Measurements from ENCODE around the gene NPEPL1. TPM values are rescaled to one million over a fixed set of nuclear protein-coding genes. Genes with fewer than 3 reads are reported as not detected.

NPEPL1 gene
- total and polyA plus RNA-seq, 9 donors = 6.2 to 41.0 (median 33.9) TPM

DNA sequence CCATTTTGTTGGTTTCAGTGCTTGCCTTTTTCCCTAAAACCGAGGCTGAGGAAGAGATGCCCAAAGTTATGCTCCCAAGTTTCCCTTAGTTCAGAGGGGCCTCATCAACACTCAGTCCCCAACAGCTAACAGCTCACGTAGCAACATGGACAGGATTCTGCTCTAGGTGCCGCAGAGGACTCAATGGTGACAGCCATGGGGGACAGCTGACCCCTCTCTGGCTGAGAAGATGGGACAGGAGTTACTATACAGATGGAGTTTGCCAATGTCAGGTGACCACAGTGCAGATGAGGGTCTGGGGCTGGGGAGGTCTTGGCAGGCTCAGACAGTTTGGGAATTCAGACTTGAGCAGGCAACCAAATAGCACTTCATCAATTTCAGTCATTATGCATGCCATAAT lies 67.3 kb downstream of the NPEPL1 start:
- Histone ChIP-seq H3K4me3 (no peak overlapping the region), H3K27ac (no peak overlapping the region), H3K4me1 (ENCODE audit: insufficient read depth) (no peaks in the 10 kb centered on the region), H3K9me3 (no peaks in the 10 kb centered on the region), H3K36me3 (no peaks in the 10 kb centered on the region), H3K27me3 (no peaks in the 10 kb centered on the region)
- DNase-seq = no peak
- intact Hi-C loops (cut with DNase I) = no loop called here
- 86 to 91% (median 88%) methylated on average over 3 of the region's 3 CpGs for WGBS, 3 donors
- no peak for TF ChIP-seq POLR2A (IDR thresholded peaks at IDR 0.05)
- TF ChIP-seq EP300 (IDR thresholded peaks at IDR 0.05) = no peak
- TF ChIP-seq, protein P1, sequence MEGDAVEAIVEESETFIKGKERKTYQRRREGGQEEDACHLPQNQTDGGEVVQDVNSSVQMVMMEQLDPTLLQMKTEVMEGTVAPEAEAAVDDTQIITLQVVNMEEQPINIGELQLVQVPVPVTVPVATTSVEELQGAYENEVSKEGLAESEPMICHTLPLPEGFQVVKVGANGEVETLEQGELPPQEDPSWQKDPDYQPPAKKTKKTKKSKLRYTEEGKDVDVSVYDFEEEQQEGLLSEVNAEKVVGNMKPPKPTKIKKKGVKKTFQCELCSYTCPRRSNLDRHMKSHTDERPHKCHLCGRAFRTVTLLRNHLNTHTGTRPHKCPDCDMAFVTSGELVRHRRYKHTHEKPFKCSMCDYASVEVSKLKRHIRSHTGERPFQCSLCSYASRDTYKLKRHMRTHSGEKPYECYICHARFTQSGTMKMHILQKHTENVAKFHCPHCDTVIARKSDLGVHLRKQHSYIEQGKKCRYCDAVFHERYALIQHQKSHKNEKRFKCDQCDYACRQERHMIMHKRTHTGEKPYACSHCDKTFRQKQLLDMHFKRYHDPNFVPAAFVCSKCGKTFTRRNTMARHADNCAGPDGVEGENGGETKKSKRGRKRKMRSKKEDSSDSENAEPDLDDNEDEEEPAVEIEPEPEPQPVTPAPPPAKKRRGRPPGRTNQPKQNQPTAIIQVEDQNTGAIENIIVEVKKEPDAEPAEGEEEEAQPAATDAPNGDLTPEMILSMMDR (IDR thresholded peaks at IDR 0.05) = no peak

DNA sequence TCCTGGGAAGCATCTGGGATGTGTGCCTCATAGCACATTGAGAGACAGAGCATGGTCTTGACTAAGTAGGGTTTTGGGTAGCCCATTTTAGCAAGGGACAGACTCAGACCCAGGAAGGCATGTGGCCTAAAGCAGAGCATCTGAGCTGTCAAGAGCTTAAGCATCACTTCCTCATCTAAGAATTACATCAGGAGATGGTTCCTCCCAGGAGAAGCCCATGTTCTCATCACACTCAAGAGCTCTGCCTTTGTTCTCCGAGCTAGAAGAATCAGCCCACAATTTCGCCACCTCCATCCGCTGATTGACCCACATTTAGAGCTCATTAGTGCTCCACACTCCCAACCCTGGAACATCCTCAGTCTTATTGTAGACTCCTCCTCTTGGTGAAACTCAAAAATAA lies 68.3 kb downstream of the NPEPL1 start:
- Histone ChIP-seq H3K4me3 (no peak overlapping the region), H3K27me3 (no peaks in the 10 kb centered on the region), H3K4me1 (ENCODE audit: insufficient read depth) (no peaks in the 10 kb centered on the region), H3K9me3 (no peaks in the 10 kb centered on the region), H3K36me3 (no peaks in the 10 kb centered on the region), H3K27ac (no peak overlapping the region)
- DNase-seq = no peak
- 87 to 93% (median 90%) methylated on average over 3 of the region's 3 CpGs for WGBS, 3 donors
- no peak for TF ChIP-seq POLR2A (IDR thresholded peaks at IDR 0.05)
- TF ChIP-seq EP300 (IDR thresholded peaks at IDR 0.05) = no peak
- TF ChIP-seq, protein P1 (IDR thresholded peaks at IDR 0.05) = no peak
- intact Hi-C loops (cut with DNase I) = no loop called here

DNA sequence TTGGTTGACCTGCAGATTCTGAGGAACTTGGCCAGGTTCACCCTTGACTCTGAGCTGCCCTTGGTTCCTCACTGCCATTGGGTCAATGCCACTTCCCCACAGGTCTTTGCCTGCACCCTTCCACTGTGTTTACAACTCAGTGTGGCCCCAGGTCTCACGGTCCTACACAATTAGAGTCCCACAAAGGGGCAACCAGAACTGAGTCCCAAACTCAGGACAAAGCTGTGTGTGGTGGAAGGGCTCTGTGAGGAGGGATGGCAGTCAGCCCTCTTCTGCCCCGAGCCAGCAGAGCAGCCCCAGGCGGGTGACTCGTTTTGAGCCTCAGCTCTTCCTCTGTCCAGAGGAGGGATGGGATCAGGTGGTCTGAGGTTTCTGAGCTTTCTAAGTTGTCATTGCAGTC lies 69.5 kb downstream of the NPEPL1 start:
- 66 to 90% (median 78%) methylated on average over 4 of the region's 4 CpGs for WGBS, 3 donors
- Histone ChIP-seq H3K4me3 (no peak overlapping the region), H3K27me3 (no peaks in the 10 kb centered on the region), H3K27ac (no peak overlapping the region), H3K36me3 (no peaks in the 10 kb centered on the region), H3K9me3 (no peaks in the 10 kb centered on the region), H3K4me1 (ENCODE audit: insufficient read depth) (no peaks in the 10 kb centered on the region)
- DNase-seq = no peak
- intact Hi-C loops (cut with DNase I) = no loop called here
- TF ChIP-seq POLR2A (IDR thresholded peaks at IDR 0.05) = no peak

DNA sequence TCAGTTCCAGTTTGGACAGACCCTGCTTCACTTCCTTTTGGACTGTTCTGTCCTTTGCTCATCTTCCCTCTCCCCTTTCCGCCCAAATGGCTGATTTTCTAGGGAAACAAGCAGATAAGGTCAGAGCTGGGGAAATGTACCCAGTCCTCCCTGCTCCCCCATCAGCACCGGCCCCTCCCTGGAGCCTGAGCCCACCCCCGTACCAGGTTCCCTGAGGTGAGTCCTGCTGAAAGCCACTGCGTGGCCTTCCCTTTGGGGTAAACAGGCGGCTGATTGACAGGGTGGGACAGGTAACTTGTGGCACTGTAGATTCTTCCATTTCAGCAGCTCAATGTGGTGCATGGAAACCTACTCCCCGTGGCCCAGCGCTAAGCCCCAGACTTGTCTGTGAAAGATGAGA lies 70.5 kb downstream of the NPEPL1 start:
- no peaks in the 10 kb centered on the region for H3K27me3 ChIP-seq
- TF ChIP-seq, protein P1 (IDR thresholded peaks at IDR 0.05) = no peak
- TF ChIP-seq EP300 (IDR thresholded peaks at IDR 0.05) = no peak
- TF ChIP-seq POLR2A (IDR thresholded peaks at IDR 0.05) = no peak
- no peaks in the 10 kb centered on the region for H3K36me3 ChIP-seq
- intact Hi-C loops (cut with DNase I) = no loop called here
- no peak overlapping the region for H3K27ac ChIP-seq
- no peaks in the 10 kb centered on the region for H3K9me3 ChIP-seq
- no peak for DNase-seq
- 84 to 95% (median 86%) methylated on average over 7 of the region's 7 CpGs for WGBS, 3 donors
- no peak overlapping the region for H3K4me3 ChIP-seq
- no peaks in the 10 kb centered on the region for H3K4me1 ChIP-seq (ENCODE audit: insufficient read depth)

Other genes with a start within 250 kb of the NPEPL1 start
- gene APCDD1L, start 177.4 kb upstream of the NPEPL1 start, total RNA-seq = under 1 TPM in 1 of 7 donors, not detected in 6; 0.08 TPM
- under 1 TPM in 1 of 2 donors, not detected in 1; 0.62 TPM for gene APCDD1L, start 177.4 kb upstream of the NPEPL1 start, polyA plus RNA-seq
- gene STX16, start 41.5 kb upstream of the NPEPL1 start, total RNA-seq = 10 to 100 TPM; 31.9 to 55.8 (median 46.5) TPM
- 10 to 100 TPM; 42.5 to 55.3 TPM for gene STX16, start 41.5 kb upstream of the NPEPL1 start, polyA plus RNA-seq
- under 1 TPM in 5 of 7 donors, not detected in 2; 0.12 to 0.37 (median 0.18) TPM for gene GNAS-AS1, start 158.1 kb downstream of the NPEPL1 start, total RNA-seq
- under 1 TPM; 0.10 to 0.22 TPM for gene GNAS-AS1, start 158.1 kb downstream of the NPEPL1 start, polyA plus RNA-seq
- 100 to 1,000 TPM; 330 to 852 (median 669) TPM for gene GNAS, start 159.9 kb downstream of the NPEPL1 start, total RNA-seq
- gene GNAS, start 159.9 kb downstream of the NPEPL1 start, polyA plus RNA-seq = 1,000 to 10,000 TPM in 1 of 2 donors, 100 to 1,000 TPM in 1; 731 to 1,311 TPM